ENCODE data around the gene CLEC2B.

DNA sequence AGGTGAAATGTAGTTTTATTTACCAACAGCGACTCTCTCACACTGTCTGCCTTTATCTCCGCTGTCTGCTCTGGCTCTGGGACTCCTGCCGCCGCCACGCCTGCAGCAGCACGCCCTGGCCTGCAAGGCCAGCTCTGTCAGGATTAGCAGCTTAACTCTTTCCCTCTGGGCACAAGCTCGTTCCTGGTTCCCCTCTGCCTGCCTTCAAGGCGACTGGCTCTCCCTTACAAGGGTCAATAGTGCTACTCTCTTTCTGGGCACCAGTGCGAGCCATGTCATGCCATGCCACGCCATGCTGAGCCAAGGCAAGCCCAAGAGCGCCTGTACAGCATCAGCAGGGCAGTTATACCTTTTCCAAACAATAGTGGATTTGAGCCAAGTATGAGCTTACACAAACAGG is 3.6 kb upstream of the CLEC2B start:
- TF ChIP-seq, protein P1, sequence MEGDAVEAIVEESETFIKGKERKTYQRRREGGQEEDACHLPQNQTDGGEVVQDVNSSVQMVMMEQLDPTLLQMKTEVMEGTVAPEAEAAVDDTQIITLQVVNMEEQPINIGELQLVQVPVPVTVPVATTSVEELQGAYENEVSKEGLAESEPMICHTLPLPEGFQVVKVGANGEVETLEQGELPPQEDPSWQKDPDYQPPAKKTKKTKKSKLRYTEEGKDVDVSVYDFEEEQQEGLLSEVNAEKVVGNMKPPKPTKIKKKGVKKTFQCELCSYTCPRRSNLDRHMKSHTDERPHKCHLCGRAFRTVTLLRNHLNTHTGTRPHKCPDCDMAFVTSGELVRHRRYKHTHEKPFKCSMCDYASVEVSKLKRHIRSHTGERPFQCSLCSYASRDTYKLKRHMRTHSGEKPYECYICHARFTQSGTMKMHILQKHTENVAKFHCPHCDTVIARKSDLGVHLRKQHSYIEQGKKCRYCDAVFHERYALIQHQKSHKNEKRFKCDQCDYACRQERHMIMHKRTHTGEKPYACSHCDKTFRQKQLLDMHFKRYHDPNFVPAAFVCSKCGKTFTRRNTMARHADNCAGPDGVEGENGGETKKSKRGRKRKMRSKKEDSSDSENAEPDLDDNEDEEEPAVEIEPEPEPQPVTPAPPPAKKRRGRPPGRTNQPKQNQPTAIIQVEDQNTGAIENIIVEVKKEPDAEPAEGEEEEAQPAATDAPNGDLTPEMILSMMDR (IDR thresholded peaks at IDR 0.05) = no peak
- no peak for TF ChIP-seq POLR2A (IDR thresholded peaks at IDR 0.05)
- peak; percentile 15 for TF ChIP-seq POLR2AphosphoS5 (IDR thresholded peaks at IDR 0.05)
